ENCODE data around the gene MACO1.

MACO1 gene

GRCh38 chr1:25474439-25475047 lies 43.8 kb downstream of the MACO1 start:
- Histone ChIP-seq H4K20me1 (ENCODE audit: low read depth, low read length) (no peaks in the 10 kb centered on the region), H3K36me3 (ENCODE audit: low read length) (0 out of 2 replicates have a peak, but pooled peaks cover 4% of the 10 kb centered on the region), H3K4me3 (ENCODE audit: insufficient read depth, low read length, poor library complexity, severe bottlenecking) (no peak overlapping the region)

DNA sequence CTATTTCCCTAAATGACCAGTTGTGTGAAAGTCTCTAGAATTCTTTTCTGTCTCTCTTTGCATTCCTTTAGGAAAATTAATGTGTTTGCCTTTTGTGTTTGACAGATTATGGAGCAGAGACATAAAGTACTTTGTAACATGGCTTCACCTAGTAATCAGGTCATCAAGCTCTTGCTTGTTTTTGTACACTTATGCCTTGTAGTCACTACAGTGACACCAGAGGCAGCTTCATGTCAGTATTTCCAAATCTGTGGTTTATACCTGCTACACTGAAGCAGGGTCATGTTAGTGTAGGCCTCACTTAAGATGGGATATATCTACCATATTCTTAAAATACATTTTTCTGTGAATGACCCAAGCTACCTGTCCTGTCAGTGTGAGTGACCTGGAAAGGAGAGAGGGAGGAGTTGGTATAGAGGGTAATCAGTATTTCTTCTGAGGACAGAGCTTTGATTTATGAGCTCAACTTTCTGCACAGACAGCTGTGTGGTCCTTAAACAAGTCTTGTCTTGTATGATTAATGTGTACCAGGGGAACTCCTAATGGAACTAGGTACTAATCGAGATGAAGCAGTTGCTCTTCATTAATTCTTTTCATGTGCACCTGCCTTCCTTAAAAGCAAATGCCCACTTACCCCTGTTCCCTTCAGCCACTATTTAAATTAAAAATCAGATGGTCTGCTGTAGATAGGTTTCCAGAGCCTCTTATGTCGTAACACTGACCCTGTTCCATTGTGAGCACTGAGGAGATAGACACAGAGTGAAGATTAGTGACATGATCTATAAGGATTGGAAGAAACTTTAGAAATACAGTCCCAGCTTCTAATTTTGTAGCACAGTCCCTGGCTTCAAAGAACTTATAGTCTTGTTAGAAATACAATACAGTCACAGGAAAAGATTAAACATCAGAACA lies 45.7 kb downstream of the MACO1 start:
- Histone ChIP-seq H2AFZ (ENCODE audit: low read depth, low read length, severe bottlenecking) (no peak overlapping the region), H3K79me2 (ENCODE audit: insufficient read depth, low read length) (peaks cover 4% of the 10 kb centered on the region; the same call in 1 of the 2 replicates), H3F3A (ENCODE audit: insufficient read depth) (0 out of 2 replicates have a peak, but pooled peaks cover 3% of the 10 kb centered on the region), H3K27me3 (ENCODE audit: low read length) (no peaks in the 10 kb centered on the region), H3K4me2 (ENCODE audit: low read depth, low read length, poor library complexity, severe bottlenecking) (no peak overlapping the region), H4K20me1 (ENCODE audit: low read depth, low read length) (no peaks in the 10 kb centered on the region; the same call in 1 of the 2 replicates), H3K9ac (ENCODE audit: low read length) (no peak overlapping the region), H3K36me3 (ENCODE audit: low read length) (0 out of 2 replicates have a peak, but pooled peaks cover 4% of the 10 kb centered on the region), H3K4me3 (ENCODE audit: insufficient read depth, low read length, poor library complexity, severe bottlenecking) (no peak overlapping the region), H3K27ac (ENCODE audit: low read depth, low read length) (no peak overlapping the region), H3K9me2 (replicated peaks; ENCODE audit: insufficient read depth, low read length) (no peaks in the 10 kb centered on the region), H3K9me3 (ENCODE audit: insufficient read depth, low read length) (no peaks in the 10 kb centered on the region)
- no peak for TF ChIP-seq EZH2phosphoT487 (conservative IDR thresholded peaks at IDR 0.05; ENCODE audit: low read length)

More at GRCh38 chr1:25474439-25475047, 43.8 kb downstream of the MACO1 start:
- no peak overlapping the region for H2AFZ ChIP-seq (ENCODE audit: low read depth, low read length, severe bottlenecking)
- peaks cover 6% of the 10 kb centered on the region; the same call in 1 of the 2 replicates for H3K79me2 ChIP-seq (ENCODE audit: insufficient read depth, low read length)
- H3K9me3 ChIP-seq (ENCODE audit: insufficient read depth, low read length), result no peaks in the 10 kb centered on the region
- no peak overlapping the region for H3K9ac ChIP-seq (ENCODE audit: low read length)
- no peak overlapping the region for H3K4me2 ChIP-seq (ENCODE audit: low read depth, low read length, poor library complexity, severe bottlenecking)
- H3F3A ChIP-seq (ENCODE audit: insufficient read depth), result 0 out of 2 replicates have a peak, but pooled peaks cover 3% of the 10 kb centered on the region
- TF ChIP-seq, protein P1, sequence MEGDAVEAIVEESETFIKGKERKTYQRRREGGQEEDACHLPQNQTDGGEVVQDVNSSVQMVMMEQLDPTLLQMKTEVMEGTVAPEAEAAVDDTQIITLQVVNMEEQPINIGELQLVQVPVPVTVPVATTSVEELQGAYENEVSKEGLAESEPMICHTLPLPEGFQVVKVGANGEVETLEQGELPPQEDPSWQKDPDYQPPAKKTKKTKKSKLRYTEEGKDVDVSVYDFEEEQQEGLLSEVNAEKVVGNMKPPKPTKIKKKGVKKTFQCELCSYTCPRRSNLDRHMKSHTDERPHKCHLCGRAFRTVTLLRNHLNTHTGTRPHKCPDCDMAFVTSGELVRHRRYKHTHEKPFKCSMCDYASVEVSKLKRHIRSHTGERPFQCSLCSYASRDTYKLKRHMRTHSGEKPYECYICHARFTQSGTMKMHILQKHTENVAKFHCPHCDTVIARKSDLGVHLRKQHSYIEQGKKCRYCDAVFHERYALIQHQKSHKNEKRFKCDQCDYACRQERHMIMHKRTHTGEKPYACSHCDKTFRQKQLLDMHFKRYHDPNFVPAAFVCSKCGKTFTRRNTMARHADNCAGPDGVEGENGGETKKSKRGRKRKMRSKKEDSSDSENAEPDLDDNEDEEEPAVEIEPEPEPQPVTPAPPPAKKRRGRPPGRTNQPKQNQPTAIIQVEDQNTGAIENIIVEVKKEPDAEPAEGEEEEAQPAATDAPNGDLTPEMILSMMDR (IDR thresholded peaks at IDR 0.05; ENCODE audit: insufficient read depth, low read length, poor library complexity, severe bottlenecking), result no peak
- no peak for TF ChIP-seq EZH2phosphoT487 (conservative IDR thresholded peaks at IDR 0.05; ENCODE audit: low read length)
- H3K9me2 ChIP-seq (replicated peaks; ENCODE audit: insufficient read depth, low read length), result no peaks in the 10 kb centered on the region
- no peak overlapping the region for H3K27ac ChIP-seq (ENCODE audit: low read depth, low read length)
- H3K27me3 ChIP-seq (ENCODE audit: low read length), result no peaks in the 10 kb centered on the region

DNA sequence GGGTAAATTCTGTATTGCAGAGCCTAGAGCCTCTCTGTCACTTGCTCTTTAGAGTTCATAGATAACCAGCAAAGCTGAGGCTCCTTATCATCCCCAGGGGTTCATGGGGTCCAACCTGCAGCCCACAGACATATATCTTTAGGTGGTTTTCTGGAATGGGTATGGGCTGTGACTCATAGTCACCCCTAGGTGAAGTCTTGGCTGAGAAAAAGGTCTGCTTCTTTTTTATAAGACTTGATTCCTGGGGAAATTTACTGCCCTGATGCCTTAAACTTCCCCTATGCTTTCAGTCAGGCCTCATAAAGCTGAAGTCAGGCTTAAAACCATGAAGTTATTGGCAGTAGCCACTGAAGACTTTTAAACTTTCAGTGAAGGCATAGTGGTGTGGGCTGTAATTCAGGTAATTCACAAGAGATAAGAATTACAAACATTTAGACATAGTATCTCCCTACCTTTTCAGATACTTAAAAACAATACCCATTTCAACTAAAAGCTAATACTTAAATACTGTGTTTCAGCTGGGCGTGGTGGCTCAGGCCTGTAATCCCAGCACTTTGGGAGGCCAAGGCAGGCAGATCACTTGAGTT lies 46.8 kb downstream of the MACO1 start:
- H3K9me3 ChIP-seq (ENCODE audit: insufficient read depth, low read length), result no peaks in the 10 kb centered on the region
- H3K79me2 ChIP-seq (ENCODE audit: insufficient read depth, low read length), result no peaks in the 10 kb centered on the region
- no peaks in the 10 kb centered on the region; the same call in 1 of the 2 replicates for H4K20me1 ChIP-seq (ENCODE audit: low read depth, low read length)
- H3K4me3 ChIP-seq (ENCODE audit: insufficient read depth, low read length, poor library complexity, severe bottlenecking), result no peak overlapping the region
- H3K4me2 ChIP-seq (ENCODE audit: low read depth, low read length, poor library complexity, severe bottlenecking), result no peak overlapping the region
- no peak overlapping the region for H3K9ac ChIP-seq (ENCODE audit: low read length)
- no peaks in the 10 kb centered on the region for H3F3A ChIP-seq (ENCODE audit: insufficient read depth)
- H3K27ac ChIP-seq (ENCODE audit: low read depth, low read length), result no peak overlapping the region
- TF ChIP-seq, protein P1 (IDR thresholded peaks at IDR 0.05; ENCODE audit: insufficient read depth, low read length, poor library complexity, severe bottlenecking), result no peak
- no peak for TF ChIP-seq EZH2phosphoT487 (conservative IDR thresholded peaks at IDR 0.05; ENCODE audit: low read length)
- H2AFZ ChIP-seq (ENCODE audit: low read depth, low read length, severe bottlenecking), result no peak overlapping the region
- no peaks in the 10 kb centered on the region for H3K9me2 ChIP-seq (replicated peaks; ENCODE audit: insufficient read depth, low read length)
- H3K36me3 ChIP-seq (ENCODE audit: low read length), result 0 out of 2 replicates have a peak, but pooled peaks cover 4% of the 10 kb centered on the region
- H3K27me3 ChIP-seq (ENCODE audit: low read length), result no peaks in the 10 kb centered on the region

All from SU-DHL-6 (cell line).